Measurements from ENCODE around the gene NXNL1.

NXNL1 gene

DNA sequence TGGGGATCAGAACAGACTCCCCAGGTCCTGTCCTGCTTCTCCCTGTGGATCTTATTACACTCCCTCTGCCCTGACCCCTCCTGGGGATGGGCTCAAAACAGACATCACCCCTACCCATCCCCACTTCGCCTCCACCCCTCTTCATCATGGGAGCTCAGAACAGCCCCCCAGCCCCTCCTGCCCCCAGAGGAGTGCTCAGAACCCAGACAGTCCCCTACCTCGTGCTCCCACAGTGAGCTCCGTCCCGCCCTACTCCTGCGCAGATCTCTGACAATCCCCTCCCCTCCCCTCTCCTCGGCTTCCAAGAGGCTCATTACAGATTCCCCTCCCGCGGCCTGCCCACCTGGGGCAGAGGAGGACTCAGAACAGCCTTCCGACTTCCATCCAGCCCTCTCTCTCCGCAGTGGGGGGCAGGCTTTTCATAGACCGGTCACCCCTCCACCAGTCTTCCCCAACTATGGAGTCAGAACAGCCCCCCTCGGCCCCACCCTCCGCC is 6.1 kb downstream of the NXNL1 start:
- H3K9me3 ChIP-seq (ENCODE audit: control insufficient read depth, insufficient read depth, low read length) = no peaks in the 10 kb centered on the region
- H3K4me1 ChIP-seq (ENCODE audit: insufficient read depth, low read length) = no peaks in the 10 kb centered on the region

DNA sequence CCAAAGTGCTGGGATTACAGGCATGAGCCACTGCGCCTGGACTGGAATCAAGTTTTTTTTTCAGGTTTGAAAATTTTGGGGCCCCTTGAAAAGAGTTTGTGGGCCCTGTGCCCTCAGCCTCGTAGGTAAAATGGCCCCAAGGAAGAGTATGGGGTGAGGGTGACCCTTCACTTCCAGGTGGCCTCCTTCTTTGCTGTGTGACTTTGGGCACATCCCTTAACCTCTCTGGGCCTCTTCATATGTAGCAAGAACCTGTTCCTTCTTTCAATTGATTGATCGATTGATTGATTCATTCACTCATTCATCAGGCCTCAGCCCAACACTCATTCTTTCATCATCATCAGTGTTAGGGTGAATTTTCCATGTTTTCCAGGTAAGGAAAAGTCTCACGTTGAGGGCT is 8.9 kb downstream of the NXNL1 start:
- Histone ChIP-seq H3K36me3 (ENCODE audit: insufficient read depth, low read length) (no peaks in the 10 kb centered on the region), H3K9ac (ENCODE audit: low read depth, low read length) (no peak overlapping the region), H3K9me3 (ENCODE audit: control insufficient read depth, insufficient read depth, low read length) (no peaks in the 10 kb centered on the region), H3K4me1 (ENCODE audit: insufficient read depth, low read length) (no peaks in the 10 kb centered on the region)

More for the DNA sequence above, 6.1 kb downstream of the NXNL1 start:
- Histone ChIP-seq H3K9ac (ENCODE audit: low read depth, low read length) (peak overlapping the region; percentile 32; the same call in 1 of the 2 replicates), H3K36me3 (ENCODE audit: insufficient read depth, low read length) (no peaks in the 10 kb centered on the region)

DNA sequence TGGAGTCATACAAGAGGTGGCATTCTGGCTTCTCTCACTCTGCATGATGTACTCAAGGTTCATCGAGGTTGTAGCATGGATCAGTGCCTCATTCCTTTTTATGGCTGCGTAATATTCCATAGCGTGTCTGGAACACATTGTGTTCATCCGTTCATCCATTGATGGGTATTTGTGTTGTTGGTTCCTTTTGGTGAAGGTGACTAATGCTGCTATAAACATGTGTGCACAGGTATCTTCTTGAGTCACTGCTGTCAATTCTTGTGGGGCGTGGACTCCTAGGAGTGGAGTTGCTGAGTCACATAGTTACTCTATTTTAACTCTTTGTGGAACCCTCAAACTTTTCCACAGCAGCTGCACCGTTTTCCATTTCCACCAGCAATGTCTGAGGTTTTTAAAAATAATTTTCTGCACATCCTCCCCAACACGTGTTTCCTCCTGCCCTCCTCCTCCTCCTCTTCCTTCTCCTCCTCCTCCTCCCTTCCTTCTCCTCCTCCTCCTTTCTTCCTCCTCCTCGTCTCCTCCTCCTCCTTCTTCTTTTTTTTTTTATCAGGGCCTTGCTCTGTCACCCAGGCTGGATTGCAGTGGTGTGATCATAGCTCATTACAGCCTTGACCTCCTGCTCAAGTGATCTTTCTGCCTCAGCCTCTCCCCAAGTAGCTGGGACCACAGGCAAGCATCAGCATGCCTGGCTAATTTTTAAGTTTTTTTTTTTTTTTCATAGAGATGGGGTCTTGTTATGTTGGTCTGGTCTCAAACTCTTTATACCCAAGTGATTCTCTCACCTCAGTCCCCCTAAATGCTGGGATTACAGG is 10.3 kb downstream of the NXNL1 start:
- Histone ChIP-seq H3K9ac (ENCODE audit: low read depth, low read length) (no peak overlapping the region), H3K4me1 (ENCODE audit: insufficient read depth, low read length) (no peaks in the 10 kb centered on the region), H3K9me3 (ENCODE audit: control insufficient read depth, insufficient read depth, low read length) (no peaks in the 10 kb centered on the region)

DNA sequence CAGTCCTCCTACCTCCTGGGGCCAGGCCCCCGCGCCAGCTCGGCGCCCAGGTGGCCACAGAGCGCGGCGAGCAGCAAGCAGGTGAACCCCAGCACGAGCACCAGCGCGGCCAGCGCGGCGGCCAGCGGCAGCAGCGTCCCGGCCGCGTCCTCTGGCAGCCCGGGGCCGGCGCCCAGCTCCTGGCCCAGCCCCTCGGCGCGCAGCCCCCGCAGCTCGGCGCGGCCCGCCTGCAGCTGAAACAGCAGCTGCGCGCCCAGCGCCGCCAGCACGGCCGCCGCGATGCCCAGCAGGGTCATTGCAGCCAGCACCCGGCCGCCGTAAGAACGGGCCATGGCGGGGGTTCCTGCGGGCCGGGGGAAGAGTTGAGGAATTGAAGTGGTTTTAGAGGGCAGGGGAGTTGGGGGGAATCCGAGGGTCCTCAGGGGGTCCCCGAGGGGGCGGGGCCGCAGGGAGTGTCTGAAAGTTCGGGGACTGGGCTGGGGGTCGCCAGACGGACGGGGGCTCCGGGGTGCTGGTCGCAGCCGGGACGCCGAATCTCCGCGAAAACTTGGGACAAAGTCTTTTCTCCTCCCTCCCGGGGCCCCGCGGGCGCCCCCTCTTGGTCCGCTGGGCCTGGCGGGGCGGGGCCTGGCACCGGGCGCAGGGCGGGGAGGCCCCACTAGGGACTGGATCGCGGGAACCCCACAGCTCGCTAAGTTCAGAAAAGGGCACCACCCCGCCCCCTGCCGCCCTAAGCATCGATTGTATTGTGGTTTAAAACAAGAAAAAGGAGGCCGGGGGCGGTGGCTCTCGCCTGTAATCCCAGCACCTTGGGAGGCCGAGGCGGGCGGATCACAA is 12.4 kb downstream of the NXNL1 start, which contains the start of gene TMEM221:
Gene TMEM221 (minus strand): TSS at position 538 of the 837 bp plus-strand sequence. CDS start 206 bp downstream, at position 332.
- H3K4me1 ChIP-seq (ENCODE audit: insufficient read depth, low read length) = no peaks in the 10 kb centered on the region
- no peaks in the 10 kb centered on the region for H3K9me3 ChIP-seq (ENCODE audit: control insufficient read depth, insufficient read depth, low read length)
- no peaks in the 10 kb centered on the region for H3K36me3 ChIP-seq (ENCODE audit: insufficient read depth, low read length)
- peak within 1 kb of the TSS; percentile 61 for H3K9ac ChIP-seq (ENCODE audit: low read depth, low read length)

More for the DNA sequence above, 10.3 kb downstream of the NXNL1 start:
- H3K36me3 ChIP-seq (ENCODE audit: insufficient read depth, low read length) = no peaks in the 10 kb centered on the region

DNA sequence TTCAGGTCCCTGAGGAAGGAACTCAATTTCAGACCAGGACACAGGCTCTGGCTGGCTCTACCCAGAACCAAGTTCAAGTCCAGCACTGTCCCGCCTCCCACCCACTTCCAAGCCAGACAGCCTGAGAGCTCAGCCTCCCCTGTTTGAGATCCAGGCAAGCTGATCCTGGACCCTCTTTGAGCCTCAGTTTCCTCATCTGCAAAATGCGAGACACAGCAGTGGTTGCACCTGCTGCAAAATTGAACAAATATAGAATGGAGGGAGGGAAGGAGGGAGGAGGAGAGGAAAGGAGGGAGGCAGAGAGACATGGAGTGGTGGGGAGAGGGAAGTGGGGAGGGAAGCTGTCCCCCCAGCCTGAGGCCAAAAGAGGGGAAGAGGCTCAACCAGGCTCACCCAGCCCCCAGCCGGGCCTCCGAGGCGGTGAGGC is 13.0 kb downstream of the NXNL1 start:
- no peaks in the 10 kb centered on the region for H3K9me3 ChIP-seq (ENCODE audit: control insufficient read depth, insufficient read depth, low read length)
- no peaks in the 10 kb centered on the region for H3K4me1 ChIP-seq (ENCODE audit: insufficient read depth, low read length)
- peak overlapping the region; percentile 61 for H3K9ac ChIP-seq (ENCODE audit: low read depth, low read length)
- H3K36me3 ChIP-seq (ENCODE audit: insufficient read depth, low read length) = no peaks in the 10 kb centered on the region

DNA sequence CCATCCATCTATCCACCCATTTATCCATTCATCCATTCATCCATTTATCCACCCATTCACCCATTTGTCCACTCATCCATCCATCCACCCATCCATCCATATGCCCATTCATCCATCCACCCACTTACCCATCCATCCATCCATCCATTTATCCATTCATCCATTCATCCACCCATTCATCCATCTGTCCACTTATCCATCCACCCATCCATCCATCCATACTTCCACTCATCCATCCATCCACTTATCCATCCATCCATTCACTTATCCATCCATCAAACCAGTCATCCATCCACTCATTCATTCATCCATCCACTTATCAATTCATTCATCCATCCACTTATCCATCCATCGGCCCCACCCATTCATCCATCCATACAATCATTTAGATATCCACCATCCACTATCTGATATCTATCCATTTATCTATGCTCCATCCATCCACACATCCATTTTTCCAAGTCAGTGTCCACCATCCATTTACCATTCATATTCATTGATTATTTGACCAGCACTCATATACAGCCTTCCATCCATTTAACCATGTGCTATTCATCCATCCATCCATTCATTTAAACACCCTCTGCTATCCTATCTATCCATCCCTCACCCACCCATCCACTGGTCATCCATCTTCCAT is 15.1 kb downstream of the NXNL1 start:
- Histone ChIP-seq H3K9me3 (ENCODE audit: control insufficient read depth, insufficient read depth, low read length) (no peaks in the 10 kb centered on the region), H3K36me3 (ENCODE audit: insufficient read depth, low read length) (no peaks in the 10 kb centered on the region), H3K9ac (ENCODE audit: low read depth, low read length) (no peak overlapping the region), H3K4me1 (ENCODE audit: insufficient read depth, low read length) (no peaks in the 10 kb centered on the region)

DNA sequence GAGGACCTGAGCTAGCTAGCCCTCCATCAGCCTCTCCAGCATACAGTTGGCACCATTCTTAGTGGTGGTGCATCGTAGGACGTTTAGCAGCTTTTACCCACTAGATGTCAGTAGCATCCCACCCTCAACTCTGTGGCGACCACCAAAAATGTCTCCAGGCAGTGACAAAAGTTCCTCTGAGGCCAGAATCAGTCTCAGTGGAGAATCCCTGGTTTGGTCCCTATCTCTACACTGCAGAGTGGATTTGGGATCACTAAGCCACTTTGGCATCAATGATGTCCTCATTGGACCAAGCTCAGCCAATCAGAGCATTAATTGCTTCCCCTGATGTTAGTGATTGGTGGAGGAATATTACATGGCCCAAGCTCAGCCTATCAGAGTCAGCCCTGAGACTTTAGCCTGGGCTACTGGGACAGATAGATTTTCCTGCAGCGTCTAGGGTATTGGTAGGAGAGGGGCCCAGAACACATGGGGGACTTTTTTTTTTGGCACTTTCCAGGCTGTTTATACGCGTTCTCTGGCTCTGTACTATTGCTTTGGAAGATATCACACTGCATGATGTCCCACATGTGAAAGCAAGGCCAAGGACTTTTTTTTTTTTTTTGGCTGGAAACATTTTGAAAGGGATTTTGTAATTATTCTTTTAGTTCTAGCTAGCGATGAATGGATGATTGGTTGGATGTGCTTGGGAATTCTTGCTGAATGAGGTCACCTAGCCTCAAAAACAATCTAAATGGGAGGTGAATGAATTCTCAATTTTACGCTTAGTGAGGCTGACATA is 19.3 kb downstream of the NXNL1 start:
- H3K36me3 ChIP-seq (ENCODE audit: insufficient read depth, low read length) = no peaks in the 10 kb centered on the region
- H3K9me3 ChIP-seq (ENCODE audit: control insufficient read depth, insufficient read depth, low read length) = no peaks in the 10 kb centered on the region
- H3K4me1 ChIP-seq (ENCODE audit: insufficient read depth, low read length) = no peaks in the 10 kb centered on the region
- no peak overlapping the region for H3K9ac ChIP-seq (ENCODE audit: low read depth, low read length)

DNA sequence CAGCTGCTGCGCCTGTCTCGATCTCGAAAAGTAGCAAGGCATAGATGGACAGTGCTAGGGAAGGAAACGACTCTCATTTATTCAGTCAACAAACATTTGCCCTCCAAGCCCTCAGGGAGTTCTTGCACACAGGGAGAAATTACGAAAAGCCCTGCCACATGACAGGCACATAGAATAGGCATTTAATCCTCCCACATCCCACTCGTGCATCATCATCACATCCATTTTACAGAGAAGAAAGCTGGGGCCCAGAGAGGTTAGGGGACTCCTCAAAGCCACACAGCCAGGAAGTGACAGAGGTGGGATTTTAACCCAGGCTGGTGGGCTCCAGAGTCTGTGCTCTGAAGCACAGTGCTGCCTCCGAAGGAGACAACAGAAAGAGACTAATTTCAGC is 23.9 kb downstream of the NXNL1 start:
- Histone ChIP-seq H3K9ac (ENCODE audit: low read depth, low read length) (no peak overlapping the region), H3K9me3 (ENCODE audit: control insufficient read depth, insufficient read depth, low read length) (no peaks in the 10 kb centered on the region), H3K4me1 (ENCODE audit: insufficient read depth, low read length) (no peaks in the 10 kb centered on the region), H3K36me3 (ENCODE audit: insufficient read depth, low read length) (no peaks in the 10 kb centered on the region)

DNA sequence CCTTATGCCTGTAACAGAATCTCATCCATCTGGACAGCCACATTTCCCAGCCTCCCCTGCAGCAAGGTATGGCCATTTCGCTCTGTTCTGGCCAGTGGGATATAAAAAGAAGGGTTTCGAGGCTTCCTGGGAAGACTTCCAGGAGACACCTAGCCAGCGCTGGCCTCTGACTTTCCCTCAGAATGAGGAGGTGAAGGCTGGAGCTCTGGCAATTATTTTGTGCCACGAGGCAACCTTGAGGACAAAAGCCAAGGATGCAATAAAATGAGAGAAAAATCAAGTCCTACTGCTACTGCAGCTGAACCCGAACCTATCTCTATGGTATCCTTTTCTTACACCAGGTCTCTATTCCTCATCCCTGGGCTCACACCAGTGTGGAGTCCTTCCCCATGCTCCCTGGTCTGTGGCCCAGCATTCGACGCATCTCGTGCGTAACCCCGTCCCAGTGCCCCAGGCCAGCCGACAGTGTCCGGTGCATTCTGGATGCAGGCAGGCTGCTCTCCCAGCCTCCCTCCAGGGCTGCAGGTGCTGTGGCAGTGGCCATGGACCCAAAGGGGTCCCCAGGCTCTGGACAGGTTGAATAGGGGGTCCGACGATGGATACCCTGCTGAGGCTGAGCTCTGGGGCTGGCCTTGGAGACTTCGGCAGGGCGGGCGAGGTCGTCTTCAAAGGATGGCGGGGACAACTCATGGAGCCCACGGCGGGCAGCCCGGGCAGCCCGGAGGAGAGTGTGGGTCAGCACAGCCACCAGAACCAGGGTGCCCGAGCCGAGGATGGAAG is 24.4 kb downstream of the NXNL1 start:
- H3K36me3 ChIP-seq (ENCODE audit: insufficient read depth, low read length) = no peaks in the 10 kb centered on the region
- no peaks in the 10 kb centered on the region for H3K4me1 ChIP-seq (ENCODE audit: insufficient read depth, low read length)

DNA sequence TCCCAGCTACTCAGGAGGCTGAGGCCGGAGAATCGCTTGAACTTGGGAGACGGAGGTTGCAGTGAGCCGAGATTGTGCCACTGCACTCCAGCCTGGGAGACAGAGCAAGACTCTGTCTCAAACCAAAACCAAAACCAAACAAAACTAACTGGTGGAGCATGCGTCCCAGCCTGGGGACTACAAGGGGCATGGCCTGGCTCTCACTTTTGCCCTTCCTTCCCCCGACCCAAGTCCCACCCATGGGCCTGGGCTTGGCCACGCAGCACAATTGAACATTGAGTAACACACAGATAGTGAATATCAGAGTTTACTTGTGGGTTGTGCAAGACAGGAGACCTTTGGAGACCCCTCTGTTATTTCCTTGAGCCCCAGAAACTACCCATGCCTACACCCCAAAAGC is 25.5 kb downstream of the NXNL1 start:
- H3K36me3 ChIP-seq (ENCODE audit: insufficient read depth, low read length) = no peaks in the 10 kb centered on the region
- H3K4me1 ChIP-seq (ENCODE audit: insufficient read depth, low read length) = no peaks in the 10 kb centered on the region
- no peak overlapping the region for H3K9ac ChIP-seq (ENCODE audit: low read depth, low read length)
- no peaks in the 10 kb centered on the region for H3K9me3 ChIP-seq (ENCODE audit: control insufficient read depth, insufficient read depth, low read length)

More for the DNA sequence above, 24.4 kb downstream of the NXNL1 start:
- no peak overlapping the region for H3K9ac ChIP-seq (ENCODE audit: low read depth, low read length)
- H3K9me3 ChIP-seq (ENCODE audit: control insufficient read depth, insufficient read depth, low read length) = no peaks in the 10 kb centered on the region

DNA sequence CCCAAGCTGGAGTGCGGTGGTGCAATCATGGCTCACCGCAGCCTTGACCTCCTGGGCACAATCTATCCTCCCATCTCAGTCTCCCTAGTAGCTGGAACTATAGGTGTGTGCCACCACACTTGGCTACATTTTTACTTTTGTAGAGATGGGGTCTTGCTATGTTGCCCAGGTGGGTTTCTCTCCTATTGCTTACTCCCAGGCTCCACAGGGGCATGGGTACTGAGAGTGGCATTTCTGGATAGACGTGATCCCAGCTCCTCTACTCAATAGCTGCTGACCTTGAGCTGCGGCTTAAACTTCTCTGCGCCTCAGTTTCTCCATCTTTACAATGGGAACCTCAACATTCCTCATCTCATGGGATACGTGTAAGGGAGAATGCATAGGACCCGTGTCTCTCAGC is 29.3 kb downstream of the NXNL1 start:
- Histone ChIP-seq H3K9ac (ENCODE audit: low read depth, low read length) (no peak overlapping the region), H3K9me3 (ENCODE audit: control insufficient read depth, insufficient read depth, low read length) (no peaks in the 10 kb centered on the region), H3K4me1 (ENCODE audit: insufficient read depth, low read length) (no peaks in the 10 kb centered on the region), H3K36me3 (ENCODE audit: insufficient read depth, low read length) (no peaks in the 10 kb centered on the region)

DNA sequence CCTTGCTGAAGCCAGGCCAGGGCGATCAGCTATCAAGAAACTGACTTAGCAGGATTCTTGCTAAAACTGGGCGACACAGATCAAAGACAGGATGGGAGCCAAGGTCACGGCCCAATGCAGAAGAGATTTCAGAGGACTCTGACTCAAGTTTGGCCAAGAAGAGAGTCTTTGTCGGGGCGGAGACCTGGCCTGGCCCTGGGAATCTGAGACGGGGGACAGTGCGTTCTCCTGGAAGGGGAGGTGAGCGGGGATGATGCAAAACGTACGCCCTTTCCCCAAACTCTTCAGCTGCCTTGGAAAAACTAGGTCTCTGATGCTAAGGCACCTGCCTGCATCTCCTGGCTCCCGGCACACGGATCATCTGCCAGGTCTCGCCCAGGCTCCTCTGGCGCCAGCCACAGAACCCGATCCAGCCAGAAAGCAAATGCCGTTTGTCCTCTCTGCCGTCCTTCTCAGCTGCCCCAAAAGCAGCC is 31.0 kb downstream of the NXNL1 start:
- Histone ChIP-seq H3K36me3 (ENCODE audit: insufficient read depth, low read length) (no peaks in the 10 kb centered on the region), H3K9ac (ENCODE audit: low read depth, low read length) (no peak overlapping the region), H3K4me1 (ENCODE audit: insufficient read depth, low read length) (peaks cover under 1% of the 10 kb centered on the region; the same call in 1 of the 2 replicates), H3K9me3 (ENCODE audit: control insufficient read depth, insufficient read depth, low read length) (no peaks in the 10 kb centered on the region)

Measured in ES-I3 (cell line).